H54 (cell line): ENCODE measurements around the gene CTSF.
"Not testable (repeated sequence)": the region's sequence is repeated elsewhere in the genome, so short reads cannot be mapped to it uniquely, and the experiment has no call there.

Source experiments
- DNase-seq: peaks from one replicate; pipeline ENCODE4 v3.0.0; 2011; ENCODE audit warnings: low spot score, mixed read lengths; ENCODE audit not compliant: insufficient read length
- FAIRE-seq: peaks from 3 replicates; lab custom pipeline; 2011; peaks lifted over from hg19 to GRCh38; lab: Jason Lieb, UNC
- POLR2A ChIP-seq: IDR thresholded peaks from 2 replicates; pipeline ENCODE4 v1.6.1; 2011; ENCODE audit warnings: low read depth, mild to moderate bottlenecking, low read length

The CTSF gene

DNA sequence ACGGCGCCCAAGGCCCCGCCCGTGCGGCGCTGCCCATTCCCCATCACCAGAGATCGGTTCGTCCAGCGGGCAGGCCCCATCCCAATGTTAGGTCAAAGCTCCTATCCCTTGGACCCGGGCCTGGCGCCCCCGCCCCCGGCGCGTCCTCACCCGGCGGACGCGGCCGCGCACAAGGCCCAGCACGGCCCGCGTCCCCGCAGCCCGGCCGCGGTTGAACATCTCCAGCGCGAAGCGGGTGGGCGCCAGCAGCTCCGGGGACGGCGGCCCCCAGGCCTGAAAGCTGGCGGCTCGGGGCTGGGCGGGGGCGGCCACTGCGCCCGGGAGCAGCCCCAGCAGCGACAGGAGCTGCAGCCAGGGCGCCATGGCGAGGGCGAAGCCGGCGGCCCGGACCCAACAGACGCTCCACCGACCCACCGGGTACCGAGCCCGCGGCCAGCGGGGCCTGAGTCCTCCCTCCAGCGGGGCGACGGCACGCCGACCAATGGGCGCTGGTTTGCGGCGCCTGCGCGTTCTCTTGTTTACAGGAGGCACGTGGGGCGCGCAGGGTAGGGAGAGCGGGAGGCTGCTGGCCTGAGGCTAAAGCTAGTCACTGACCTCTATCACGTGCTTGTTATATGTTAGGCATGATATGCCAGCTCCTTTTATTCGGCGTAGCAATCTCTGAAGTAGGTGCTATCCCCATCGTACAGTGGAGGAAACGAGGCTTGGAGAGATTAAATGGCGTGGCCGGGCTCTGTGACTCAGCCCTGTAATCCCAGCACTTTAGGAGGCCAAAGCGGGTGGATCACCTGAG, at the start of gene CTSF:
CTSF (minus strand) TSS at position 483 of the 793 bp plus-strand sequence; CDS start at position 363, 120 bp downstream.
- no peak for FAIRE-seq
- DNase-seq, result peak; percentile 76
- TF ChIP-seq POLR2A, result peak; percentile 43; the same call in 1 of the 2 replicates

DNA sequence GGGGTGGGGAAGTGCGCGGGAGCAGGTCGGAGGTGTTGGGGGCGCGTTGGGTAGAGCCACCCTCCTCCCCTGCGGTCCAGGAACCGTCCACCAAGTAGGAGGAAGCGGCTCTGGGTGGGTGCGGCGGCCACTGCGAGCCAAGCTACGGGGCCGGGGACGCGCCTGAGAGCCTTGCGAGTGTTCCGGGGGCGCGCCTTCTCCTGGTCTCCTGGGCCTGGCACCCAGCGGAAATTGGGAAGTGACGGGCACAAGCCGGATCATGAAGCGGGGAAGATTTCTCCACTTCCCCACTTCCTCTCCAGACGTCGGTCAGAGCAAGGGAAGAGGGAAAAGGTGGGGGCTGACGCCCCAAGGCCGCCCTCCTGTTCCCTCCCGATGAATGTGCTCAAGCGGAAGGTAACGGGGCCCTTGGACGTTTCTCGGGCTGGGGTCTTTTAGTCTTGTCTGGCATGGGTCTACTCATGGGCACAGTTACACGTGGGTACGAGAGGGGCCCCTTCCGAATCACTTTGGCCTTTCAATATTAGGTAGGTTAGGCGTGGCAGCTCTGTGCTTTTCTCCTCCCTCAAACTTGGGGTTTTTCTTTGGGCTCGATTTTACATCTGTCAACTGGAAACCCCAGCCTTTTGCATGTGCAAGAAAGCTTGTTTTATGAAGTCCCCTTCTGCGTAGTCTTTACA, 48.9 kb upstream of the CTSF start:
- DNase-seq (no peak), FAIRE-seq (no peak)
- no peak; the same call in 1 of the 2 replicates for TF ChIP-seq POLR2A

DNA sequence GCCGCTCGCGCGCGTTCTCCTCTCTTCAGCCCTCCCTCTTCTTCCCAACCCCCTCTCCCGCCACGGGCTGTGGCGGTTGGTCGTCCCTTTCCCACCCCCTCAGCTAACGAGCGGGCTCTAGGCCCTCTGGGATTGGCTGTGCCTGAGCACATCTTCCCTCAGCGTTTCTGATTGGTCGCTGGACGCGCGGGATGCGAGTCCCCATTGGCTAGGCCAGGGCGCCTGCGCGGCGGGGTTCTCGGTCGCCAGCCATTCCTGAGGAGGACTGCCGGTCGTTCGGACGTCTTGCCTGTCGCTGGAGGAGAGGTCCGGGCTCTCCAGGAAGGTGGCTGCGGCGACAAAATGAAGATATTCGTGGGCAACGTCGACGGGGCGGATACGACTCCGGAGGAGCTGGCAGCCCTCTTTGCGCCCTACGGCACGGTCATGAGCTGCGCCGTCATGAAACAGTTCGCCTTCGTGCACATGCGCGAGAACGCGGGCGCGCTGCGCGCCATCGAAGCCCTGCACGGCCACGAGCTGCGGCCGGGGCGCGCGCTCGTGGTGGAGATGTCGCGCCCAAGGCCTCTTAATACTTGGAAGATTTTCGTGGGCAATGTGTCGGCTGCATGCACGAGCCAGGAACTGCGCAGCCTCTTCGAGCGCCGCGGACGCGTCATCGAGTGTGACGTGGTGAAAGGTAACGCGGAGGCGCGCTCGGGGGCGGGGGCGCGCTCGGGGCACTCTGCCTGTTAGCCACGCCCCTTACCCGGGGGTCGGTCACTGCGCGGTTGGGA, 48.2 kb upstream of the CTSF start, which contains the start of gene RBM14:
RBM14 (plus strand) TSS at position 252 of the 776 bp plus-strand sequence; CDS start at position 343, 91 bp downstream.
- peak; percentile 95 for TF ChIP-seq POLR2A
- FAIRE-seq (no peak), DNase-seq (peak; percentile 99)

- no peak for FAIRE-seq
- TF ChIP-seq POLR2A, result no peak
- DNase-seq, result no peak
These were observed 45.7 kb upstream of the CTSF start for GRCh38 chr11:66614073-66614472.

GRCh38 chr11:66612458-66612857, 44.1 kb upstream of the CTSF start:
- no peak for FAIRE-seq
- TF ChIP-seq POLR2A, result no peak
- no peak for DNase-seq

GRCh38 chr11:66609721-66610617, 41.6 kb upstream of the CTSF start:
- FAIRE-seq, result no peak
- TF ChIP-seq POLR2A, result no peak
- no peak for DNase-seq

DNA sequence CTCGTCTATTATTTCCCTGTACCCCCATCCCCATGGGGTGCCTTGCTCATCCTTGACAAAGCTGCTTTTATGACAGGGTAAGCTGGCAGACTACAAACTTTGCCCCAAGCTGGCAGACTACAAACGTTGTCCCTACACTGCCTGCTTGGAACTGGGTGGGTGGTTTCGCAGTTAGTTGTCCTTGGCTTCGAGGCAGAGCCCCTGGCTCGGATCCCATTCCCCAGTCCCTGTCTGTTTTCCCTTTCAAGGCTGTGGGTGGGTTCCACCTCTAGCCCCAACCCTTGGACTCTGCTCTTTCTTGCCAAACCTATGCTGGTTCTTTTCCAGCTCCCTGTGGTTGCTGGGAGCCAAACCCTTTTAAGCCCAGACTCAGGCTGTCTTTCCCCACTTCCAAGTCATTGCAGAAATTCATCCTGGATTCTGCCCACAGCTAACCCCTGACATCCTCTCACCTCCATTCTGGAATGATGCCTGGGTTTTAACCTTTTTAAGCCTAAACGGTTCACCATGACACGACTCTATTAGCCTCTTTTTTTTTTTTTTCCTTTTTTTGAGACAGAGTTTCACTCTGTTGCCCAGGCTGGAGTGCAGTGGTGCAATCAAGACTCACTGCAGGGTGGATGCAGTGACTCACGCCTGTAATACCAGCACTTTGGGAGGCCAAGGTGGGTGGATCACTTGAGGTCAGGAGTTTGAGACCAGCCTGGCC, 38.9 kb upstream of the CTSF start:
- TF ChIP-seq POLR2A, result no peak
- FAIRE-seq (no peak), DNase-seq (peak; percentile 45)

GRCh38 chr11:66606608-66607007, 38.2 kb upstream of the CTSF start:
- DNase-seq, FAIRE-seq: not testable (repeated sequence)

GRCh38 chr11:66604155-66604554, 35.7 kb upstream of the CTSF start:
- FAIRE-seq, result no peak
- DNase-seq, result no peak
- TF ChIP-seq POLR2A, result no peak

- no peak for DNase-seq
- no peak for FAIRE-seq
- TF ChIP-seq POLR2A, result no peak
These were observed 34.7 kb upstream of the CTSF start for GRCh38 chr11:66603072-66603471.

GRCh38 chr11:66600631-66601233, 32.3 kb upstream of the CTSF start:
- TF ChIP-seq POLR2A, result no peak
- FAIRE-seq (no peak), DNase-seq (no peak)

- FAIRE-seq (no peak), DNase-seq (no peak)
- no peak for TF ChIP-seq POLR2A
These were observed 31.8 kb upstream of the CTSF start for GRCh38 chr11:66600219-66600618.

GRCh38 chr11:66598993-66599392, 30.6 kb upstream of the CTSF start:
- DNase-seq, result no peak
- TF ChIP-seq POLR2A, result no peak
- FAIRE-seq, result no peak
